Endothelial cell of umbilical vein (primary cell): Measurements from ENCODE around the gene PDPN. TPM values are rescaled to one million over a fixed set of nuclear protein-coding genes. Genes with fewer than 3 reads are reported as not detected.

Experiments
- BruUV-seq: library from RNA; stranded (reverse); fragments of 400-500 nt; replicated peaks from 2 replicates; lab custom pipeline; 2021; lab: Mats Ljungman, UMichigan
- CTCF ChIA-PET: fragments of 300-600, 350-600 bp; sonication (Branson Sonifier 250); formaldehyde crosslinking; loops from one replicate; lab custom pipeline; 2021; ENCODE audit warnings: antibody characterized with exemption, inconsistent platforms; lab: Charles Lee
- POLR2A ChIA-PET: fragments of 300-600, 350-600 bp; sonication (Branson Sonifier 250); formaldehyde crosslinking; loops from one replicate; lab custom pipeline; 2021; ENCODE audit warnings: antibody characterized with exemption, inconsistent platforms; lab: Charles Lee
- DNase-seq: peaks from one replicate; pipeline ENCODE4 v3.0.0-alpha.2; 2011; ENCODE audit warnings: low read depth, low spot score
- FAIRE-seq: peaks from 2 replicates; lab custom pipeline; 2011; peaks lifted over from hg19 to GRCh38; lab: Jason Lieb, UNC
- H2AFZ ChIP-seq: 2 replicates; pipeline ENCODE4 v1.6.0; 2012; ENCODE audit warnings: low read depth, low read length, control low read depth, inconsistent platforms
- H3K27ac ChIP-seq: 2 replicates; pipeline ENCODE4 v1.5.1; 2011; ENCODE audit warnings: low read depth, mild to moderate bottlenecking, control low read depth, low read length, moderate library complexity; ENCODE audit not compliant: insufficient read depth
- H3K27me3 ChIP-seq, 2 experiments: 2 replicates each; pipeline versions ENCODE4 v1.6.0 to v1.6.1; 2011; ENCODE audit warnings: low read length in 2 of 2, mixed read lengths in 1 of 2; ENCODE audit not compliant: control insufficient read depth in 2 of 2, insufficient read depth in 2 of 2
- H3K36me3 ChIP-seq, 2 experiments: 2 replicates in 1 of 2; 3 replicates in 1 of 2; pipeline ENCODE4 v1.5.1; 2011; ENCODE audit warnings: low read length in 2 of 2, mild to moderate bottlenecking in 1 of 2, moderate library complexity in 1 of 2; ENCODE audit not compliant: control insufficient read depth in 2 of 2, insufficient read depth in 2 of 2; ENCODE audit errors: extremely low read depth in 1 of 2
- H3K4me1 ChIP-seq: 3 replicates; pipeline ENCODE4 v1.5.1; 2011; ENCODE audit warnings: mild to moderate bottlenecking, low read length; ENCODE audit not compliant: control insufficient read depth, insufficient read depth; ENCODE audit errors: extremely low read depth
- H3K4me2 ChIP-seq: 2 replicates; pipeline ENCODE4 v1.6.1; 2011; ENCODE audit warnings: low read length, control low read depth, mixed read lengths; ENCODE audit not compliant: insufficient read depth
- H3K4me3 ChIP-seq, 3 experiments: fragments of 200-600 bp in 1 of 3; sonication (generic), shearing (Covaris generic) in 1 of 3; replicated peaks in 1 of 3; 2 replicates each; pipeline ENCODE4 v1.5.1; 2011 to 2016; ENCODE audit warnings: control low read depth in 3 of 3, low read length in 3 of 3, mild to moderate bottlenecking in 2 of 3, inconsistent platforms in 1 of 3, low read depth in 1 of 3, moderate library complexity in 1 of 3; ENCODE audit not compliant: insufficient read depth in 1 of 3
- H3K79me2 ChIP-seq: 2 replicates; pipeline ENCODE4 v1.6.0; 2012; ENCODE audit warnings: low read length, inconsistent platforms; ENCODE audit not compliant: control insufficient read depth, insufficient read depth
- H3K9ac ChIP-seq: replicated peaks from 2 replicates; pipeline ENCODE3; 2011; ENCODE audit warnings: low read length, control low read depth; ENCODE audit not compliant: insufficient read depth; ENCODE audit errors: extremely low read depth
- H3K9me1 ChIP-seq: replicated peaks from 3 replicates; pipeline ENCODE4 v1.6.0; 2011; ENCODE audit warnings: mild to moderate bottlenecking, low read length; ENCODE audit not compliant: control insufficient read depth, insufficient read depth; ENCODE audit errors: extremely low read depth
- H3K9me3 ChIP-seq: replicated peaks from 2 replicates; pipeline ENCODE4 v1.5.1; 2012; ENCODE audit warnings: low read length, inconsistent platforms; ENCODE audit not compliant: control insufficient read depth, insufficient read depth
- H4K20me1 ChIP-seq: replicated peaks from 2 replicates; pipeline ENCODE3; 2011; ENCODE audit warnings: mild to moderate bottlenecking, low read length; ENCODE audit not compliant: control insufficient read depth, insufficient read depth; ENCODE audit errors: extremely low read depth
- EZH2 ChIP-seq: IDR thresholded peaks from 2 replicates; pipeline ENCODE4 v1.6.1; 2012; ENCODE audit warnings: borderline replicate concordance, low read depth, mild to moderate bottlenecking, moderate library complexity, low read length, inconsistent platforms; ENCODE audit not compliant: severe bottlenecking
- FOS ChIP-seq: IDR thresholded peaks from 2 replicates; pipeline ENCODE4 v1.6.1; 2011; ENCODE audit warnings: mild to moderate bottlenecking, low read length, moderate library complexity, borderline replicate concordance; ENCODE audit not compliant: insufficient read depth
- GATA2 ChIP-seq: IDR thresholded peaks from 2 replicates; pipeline ENCODE4 v1.7.0; 2011; ENCODE audit warnings: low read depth, mild to moderate bottlenecking, moderate library complexity, mixed read lengths, low read length; ENCODE audit not compliant: insufficient read length, insufficient read depth
- JUN ChIP-seq: IDR thresholded peaks from 2 replicates; pipeline ENCODE4 v1.6.1; 2011; ENCODE audit warnings: borderline replicate concordance, low read depth; ENCODE audit not compliant: insufficient read length, insufficient read depth
- MYC ChIP-seq: IDR thresholded peaks from one replicate; pipeline ENCODE4 v1.6.1; 2011; ENCODE audit warnings: mild to moderate bottlenecking, low read depth, low read length
- POLR2A ChIP-seq: IDR thresholded peaks from 2 replicates; pipeline ENCODE4 v1.6.1; 2012; ENCODE audit warnings: low read depth, mild to moderate bottlenecking, control low read depth, low read length
- POLR2AphosphoS5 ChIP-seq: IDR thresholded peaks from 2 replicates; pipeline ENCODE4 v1.6.1; 2012; ENCODE audit warnings: low read depth, mild to moderate bottlenecking, control low read depth, low read length, moderate library complexity; ENCODE audit not compliant: insufficient read depth
- dilution Hi-C: fragments of 300-500 bp; cut with MboI; formaldehyde crosslinking; loops from one replicate; pipeline ENCODE4 v1.15.0; 2019; ENCODE audit warnings: low sequenced_read_pairs; ENCODE audit not compliant: extremely low pct_ligation_motif_present
- intact Hi-C: fragments of 100-400 bp; cut with micrococcal nuclease; formaldehyde crosslinking; loops from one replicate; pipeline ENCODE4 v1.10.0; 2022
- polyA plus RNA-seq, 4 experiments: library from polyadenylated mRNA; depleted of rRNA in 3 of 4; stranded (reverse) in 3 of 4; unstranded in 1 of 4; fragments of >200 nt; gene quantifications; 2 replicates each; pipeline versions ENCODE4 v1.2.1 to v1.2.3, GENCODE V29; 2011 to 2012; ENCODE audit warnings: missing spikeins in 1 of 4
- total RNA-seq: library from RNA; stranded (reverse); gene quantifications from 2 replicates; pipeline ENCODE4 v1.2.3, GENCODE V29; 2021
- TF ChIP-seq, protein P1 (sequence below), 2 donors: IDR thresholded peaks; 1 replicate in 1 of 2; 2 replicates in 1 of 2; pipeline ENCODE4 v1.5.1; 2011; ENCODE audit warnings: low read length in 2 of 2, mild to moderate bottlenecking in 2 of 2, moderate library complexity in 2 of 2, control low read depth in 1 of 2, inconsistent platforms in 1 of 2, low read depth in 1 of 2; ENCODE audit not compliant: insufficient read depth in 1 of 2; ENCODE audit errors: extremely low read depth in 1 of 2
- TF ChIP-seq, protein P2 (sequence below): IDR thresholded peaks from 2 replicates; pipeline ENCODE4 v1.6.1; 2011; ENCODE audit not compliant: insufficient read depth, insufficient read length

PDPN gene
- total and polyA plus RNA-seq, 2 donors (not counting 3 experiments of a cell fraction or from before 2014, with no cell fraction given) = not detected

DNA sequence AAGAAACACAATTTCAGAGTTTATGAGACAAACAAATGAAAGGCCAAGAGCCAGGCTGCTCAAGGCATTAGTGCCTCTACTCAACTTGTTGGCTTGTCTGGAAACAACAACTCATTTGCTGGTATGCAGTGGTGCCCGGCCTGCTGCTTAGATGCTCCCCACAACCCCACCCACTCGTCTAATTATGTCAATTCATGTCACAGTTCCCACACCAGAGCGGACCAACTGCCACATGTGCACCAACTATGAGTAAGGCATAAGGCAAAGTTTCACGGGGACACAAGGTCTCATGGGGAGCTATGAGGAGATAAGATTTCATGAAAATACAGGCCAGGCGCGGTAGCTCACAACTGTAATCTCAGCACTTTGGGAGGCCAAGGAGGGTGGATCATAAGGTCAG is 35.4 kb upstream of the PDPN start:
- Histone ChIP-seq H3K27me3 (no peaks in the 10 kb centered on the region), H3K4me2 (no peak overlapping the region), H3K36me3 (no peaks in the 10 kb centered on the region), H2AFZ (no peak overlapping the region), H4K20me1 (no peaks in the 10 kb centered on the region), H3K79me2 (no peaks in the 10 kb centered on the region), H3K9ac (no peak overlapping the region), H3K9me1 (no peaks in the 10 kb centered on the region), H3K27ac (no peak overlapping the region), H3K4me1 (no peaks in the 10 kb centered on the region), H3K4me3 (no peak overlapping the region), H3K9me3 (peaks cover 7% of the 10 kb centered on the region)
- DNase-seq = no peak
- ChIA-PET CTCF (no interaction called here), POLR2A (no interaction called here)
- no peak for TF ChIP-seq GATA2
- no peak for FAIRE-seq
- dilution Hi-C loops (no loop called here), intact Hi-C loops (no loop called here)
- BruUV-seq = no TSS peak

DNA sequence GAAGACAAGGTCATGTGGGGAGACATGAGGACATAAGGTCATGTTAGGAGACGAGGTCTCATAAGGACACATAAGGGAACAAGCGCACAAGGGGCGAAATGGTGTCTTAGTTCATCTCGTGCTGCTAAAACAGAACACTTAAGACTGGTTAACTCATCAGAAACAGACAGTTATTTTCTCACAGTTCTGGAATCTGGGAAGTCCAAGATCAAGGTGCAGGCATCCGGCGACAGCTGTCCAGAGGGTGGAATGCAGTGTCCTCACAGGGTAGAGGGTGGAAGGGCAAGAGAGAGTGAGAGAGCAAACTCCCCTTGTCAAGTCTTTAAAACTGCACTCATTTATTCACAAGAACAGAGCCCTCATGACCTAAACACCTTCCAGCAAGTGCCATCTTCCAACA is 34.6 kb upstream of the PDPN start:
- FAIRE-seq = no peak
- no peak overlapping the region for H2AFZ ChIP-seq
- H3K4me3 ChIP-seq = no peak overlapping the region
- no TSS peak for BruUV-seq
- no peaks in the 10 kb centered on the region for H3K79me2 ChIP-seq
- no peaks in the 10 kb centered on the region for H3K36me3 ChIP-seq
- intact Hi-C loops (no loop called here), dilution Hi-C loops (no loop called here)
- peaks cover 5% of the 10 kb centered on the region for H3K9me3 ChIP-seq
- no peaks in the 10 kb centered on the region for H3K9me1 ChIP-seq
- H3K4me2 ChIP-seq = no peak overlapping the region
- CTCF ChIA-PET = no interaction called here
- DNase-seq = no peak
- TF ChIP-seq POLR2A (no peak), GATA2 (no peak), POLR2AphosphoS5 (no peak), EZH2 (no peak), JUN (no peak), MYC (no peak), FOS (no peak)
- TF ChIP-seq, protein P1, sequence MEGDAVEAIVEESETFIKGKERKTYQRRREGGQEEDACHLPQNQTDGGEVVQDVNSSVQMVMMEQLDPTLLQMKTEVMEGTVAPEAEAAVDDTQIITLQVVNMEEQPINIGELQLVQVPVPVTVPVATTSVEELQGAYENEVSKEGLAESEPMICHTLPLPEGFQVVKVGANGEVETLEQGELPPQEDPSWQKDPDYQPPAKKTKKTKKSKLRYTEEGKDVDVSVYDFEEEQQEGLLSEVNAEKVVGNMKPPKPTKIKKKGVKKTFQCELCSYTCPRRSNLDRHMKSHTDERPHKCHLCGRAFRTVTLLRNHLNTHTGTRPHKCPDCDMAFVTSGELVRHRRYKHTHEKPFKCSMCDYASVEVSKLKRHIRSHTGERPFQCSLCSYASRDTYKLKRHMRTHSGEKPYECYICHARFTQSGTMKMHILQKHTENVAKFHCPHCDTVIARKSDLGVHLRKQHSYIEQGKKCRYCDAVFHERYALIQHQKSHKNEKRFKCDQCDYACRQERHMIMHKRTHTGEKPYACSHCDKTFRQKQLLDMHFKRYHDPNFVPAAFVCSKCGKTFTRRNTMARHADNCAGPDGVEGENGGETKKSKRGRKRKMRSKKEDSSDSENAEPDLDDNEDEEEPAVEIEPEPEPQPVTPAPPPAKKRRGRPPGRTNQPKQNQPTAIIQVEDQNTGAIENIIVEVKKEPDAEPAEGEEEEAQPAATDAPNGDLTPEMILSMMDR (IDR thresholded peaks at IDR 0.05; ENCODE audit: extremely low read depth in 1 of 2, insufficient read depth in 1 of 2, low read depth in 1 of 2, low read length in 2 of 2) = no peak
- TF ChIP-seq, protein P2, sequence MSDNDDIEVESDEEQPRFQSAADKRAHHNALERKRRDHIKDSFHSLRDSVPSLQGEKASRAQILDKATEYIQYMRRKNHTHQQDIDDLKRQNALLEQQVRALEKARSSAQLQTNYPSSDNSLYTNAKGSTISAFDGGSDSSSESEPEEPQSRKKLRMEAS = no peak
- H4K20me1 ChIP-seq = no peaks in the 10 kb centered on the region
- no peak overlapping the region for H3K9ac ChIP-seq
- H3K4me1 ChIP-seq = no peaks in the 10 kb centered on the region
- no peaks in the 10 kb centered on the region for H3K27me3 ChIP-seq
- H3K27ac ChIP-seq = no peak overlapping the region
- POLR2A ChIA-PET = no interaction called here
